GM21717 (cell line): ENCODE measurements around the gene IFIT1B.
"Not testable (repeated sequence)": the region's sequence is repeated elsewhere in the genome, so short reads cannot be mapped to it uniquely, and the experiment has no call there.

Source experiments
- ATAC-seq: cut with Tn5 transposase; IDR thresholded peaks from one replicate; pipeline ENCODE4 v1.9.1; 2021; ENCODE audit warnings: mild to moderate bottlenecking, moderate library complexity; ENCODE audit not compliant: unreplicated experiment

IFIT1B gene, protein sequence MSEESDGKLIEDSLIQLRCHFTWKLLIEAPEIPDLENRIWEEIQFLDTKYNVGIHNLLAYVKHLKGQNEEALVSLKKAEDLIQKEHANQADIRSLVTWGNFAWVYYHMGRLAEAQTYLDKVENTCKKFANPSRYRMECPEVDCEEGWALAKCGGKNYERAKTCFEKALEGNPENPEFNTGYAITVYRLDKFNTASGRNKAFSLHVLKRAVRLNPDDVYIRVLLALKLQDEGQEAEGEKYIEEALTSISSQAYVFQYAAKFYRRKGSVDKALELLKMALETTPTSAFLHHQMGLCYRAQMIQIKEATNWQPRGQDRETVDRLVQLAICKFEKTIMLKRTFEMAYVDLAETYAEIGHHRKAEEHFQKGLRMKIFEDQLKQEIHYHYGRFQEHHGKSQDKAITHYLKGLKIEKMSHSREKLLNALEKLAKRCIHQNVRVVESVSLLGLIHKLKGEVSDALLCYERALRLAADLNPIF

DNA sequence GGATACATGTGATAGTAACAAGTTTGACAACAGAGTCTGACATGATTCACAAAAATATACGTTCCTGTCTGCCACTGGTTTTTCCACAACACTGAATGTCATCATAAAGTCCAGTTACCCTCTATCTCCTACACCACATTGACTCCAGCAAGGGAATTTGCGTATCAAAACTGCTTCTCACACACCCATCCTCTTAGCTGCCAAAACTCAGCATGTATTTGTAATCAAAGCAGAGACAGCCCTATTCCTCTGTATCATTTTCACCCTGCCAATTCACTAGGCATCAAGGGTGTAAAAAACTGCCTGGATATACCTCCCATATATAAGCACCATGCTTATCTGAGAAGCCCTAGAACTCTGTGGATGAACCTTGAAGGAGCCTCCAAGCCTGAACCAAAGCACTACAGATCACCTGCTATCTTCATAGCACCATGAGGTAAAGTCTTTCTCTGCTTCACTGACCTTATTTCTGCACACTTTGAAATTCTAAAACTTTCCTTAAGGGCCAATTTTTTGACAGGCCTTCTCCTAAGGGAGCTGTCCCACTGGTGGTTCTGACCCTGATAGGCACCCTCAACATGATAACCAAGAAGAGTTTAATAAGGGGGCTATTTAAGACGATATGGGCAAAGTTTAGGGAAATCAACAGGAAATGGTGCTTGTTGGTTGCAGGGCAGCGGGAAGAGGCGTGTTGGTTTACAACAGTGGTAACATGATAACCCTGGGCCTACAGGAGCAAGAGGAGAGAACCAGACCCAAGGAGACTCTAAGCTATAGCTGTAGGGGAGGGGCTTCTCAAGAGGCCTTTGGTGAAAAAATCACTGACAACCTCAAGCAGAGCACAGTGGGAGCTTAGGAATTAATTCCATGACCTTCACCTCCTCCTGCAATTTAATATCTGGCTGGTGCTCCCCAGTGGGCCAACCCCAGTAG lies at the start of gene IFIT1B:
IFIT1B (plus strand) TSS at position 352 of the 933 bp plus-strand sequence; CDS start at position 432, 80 bp downstream.
- ATAC-seq, result no peak

DNA sequence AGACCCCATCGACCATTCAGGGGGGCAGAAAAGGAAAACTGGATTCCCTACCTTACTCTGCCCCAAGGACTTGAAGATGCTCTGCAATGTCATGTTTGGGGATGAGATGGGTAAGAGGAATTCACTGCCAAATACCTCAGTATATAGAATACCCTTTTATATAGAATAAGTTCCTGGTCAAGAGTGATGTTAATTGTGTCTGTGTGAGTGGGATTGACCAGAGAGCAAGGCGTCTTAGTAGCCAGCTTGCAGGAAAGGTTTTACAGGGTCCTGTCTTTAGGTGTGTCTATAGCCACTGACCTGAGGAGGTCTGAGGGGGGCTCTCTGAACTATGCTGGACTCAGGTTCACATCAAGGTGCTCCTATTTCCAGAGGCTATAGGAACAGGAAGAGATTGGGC lies 48.7 kb upstream of the IFIT1B start:
- no peak for ATAC-seq

DNA sequence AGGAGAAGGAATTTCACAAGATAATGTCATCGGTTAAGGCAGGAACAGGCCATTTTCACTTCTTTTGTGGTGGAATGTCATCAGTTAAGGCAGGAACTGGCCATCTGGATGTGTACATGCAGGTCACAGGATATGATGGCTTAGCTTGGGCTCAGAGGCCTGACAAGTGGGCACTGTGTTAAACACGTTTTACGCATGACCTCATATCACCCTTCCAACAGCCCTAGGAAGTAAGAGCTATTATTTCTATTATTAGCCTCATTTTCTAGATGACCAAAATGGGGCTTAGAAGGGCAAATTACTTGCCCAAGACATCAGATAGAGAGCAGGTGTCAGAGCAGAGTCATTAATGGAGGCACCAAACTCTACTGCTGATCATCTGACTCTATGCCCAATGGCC lies 47.8 kb upstream of the IFIT1B start:
- ATAC-seq, result not testable (repeated sequence)

DNA sequence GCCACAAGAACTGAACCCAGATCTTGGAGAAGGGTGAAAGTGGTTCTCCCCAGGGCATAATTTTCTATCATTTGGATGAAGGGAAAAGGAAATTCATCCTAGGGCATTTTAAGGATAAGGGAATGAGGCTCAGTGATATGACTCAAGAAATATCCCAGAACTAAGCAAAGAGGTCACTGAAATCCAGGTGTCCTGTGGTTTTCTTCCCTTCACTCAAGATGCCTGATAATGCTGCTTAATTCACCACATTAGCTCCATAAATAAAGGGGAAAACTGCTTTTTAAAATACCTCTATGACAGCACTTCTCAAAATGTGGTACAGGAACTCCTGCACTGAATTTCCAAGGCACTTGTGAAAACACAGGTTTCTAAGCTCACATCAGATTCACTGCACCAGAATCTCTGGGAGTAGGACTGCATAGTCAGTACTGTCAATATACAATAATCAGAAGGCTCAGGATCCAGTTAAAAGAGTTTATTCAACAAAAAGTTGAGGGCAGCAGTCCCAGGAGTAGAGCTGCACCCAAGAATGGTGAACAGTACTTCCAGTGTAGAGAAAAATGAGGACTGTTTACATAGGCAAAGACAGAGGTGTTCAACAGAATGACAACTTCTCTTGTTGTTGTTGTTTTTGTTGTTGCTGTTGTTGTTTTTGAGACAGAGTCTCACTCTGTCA lies 47.2 kb upstream of the IFIT1B start:
- no peak for ATAC-seq

DNA sequence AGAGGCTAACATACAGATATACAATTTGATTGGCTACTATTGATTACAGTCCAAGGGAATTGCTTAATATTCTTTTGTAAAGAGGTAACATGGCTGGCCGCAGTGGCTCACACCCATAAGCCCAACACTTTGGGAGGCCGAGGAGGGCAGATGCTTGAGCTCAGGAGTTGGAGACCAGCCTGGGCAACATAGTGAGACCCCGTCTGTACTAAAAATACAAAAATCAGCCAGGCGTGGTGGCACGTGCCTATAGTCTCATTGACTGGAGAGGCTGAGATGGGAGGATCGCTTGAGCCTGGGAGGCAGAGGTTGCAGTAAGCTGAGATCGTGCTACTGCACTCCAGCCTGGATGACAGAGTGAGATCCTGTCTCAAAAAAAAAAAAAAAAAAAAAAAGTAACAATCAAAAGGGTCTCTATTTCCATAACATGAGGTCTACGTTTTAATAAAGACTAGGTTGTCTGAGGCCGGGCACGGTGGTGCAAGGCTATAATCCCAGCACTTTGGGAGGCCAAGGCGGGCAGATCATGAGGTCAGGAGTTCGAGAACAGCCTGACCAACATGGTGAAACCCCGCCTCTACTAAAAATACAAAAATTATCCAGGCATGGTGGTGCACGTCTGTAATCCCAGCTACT lies 46.3 kb upstream of the IFIT1B start:
- not testable (repeated sequence) for ATAC-seq

DNA sequence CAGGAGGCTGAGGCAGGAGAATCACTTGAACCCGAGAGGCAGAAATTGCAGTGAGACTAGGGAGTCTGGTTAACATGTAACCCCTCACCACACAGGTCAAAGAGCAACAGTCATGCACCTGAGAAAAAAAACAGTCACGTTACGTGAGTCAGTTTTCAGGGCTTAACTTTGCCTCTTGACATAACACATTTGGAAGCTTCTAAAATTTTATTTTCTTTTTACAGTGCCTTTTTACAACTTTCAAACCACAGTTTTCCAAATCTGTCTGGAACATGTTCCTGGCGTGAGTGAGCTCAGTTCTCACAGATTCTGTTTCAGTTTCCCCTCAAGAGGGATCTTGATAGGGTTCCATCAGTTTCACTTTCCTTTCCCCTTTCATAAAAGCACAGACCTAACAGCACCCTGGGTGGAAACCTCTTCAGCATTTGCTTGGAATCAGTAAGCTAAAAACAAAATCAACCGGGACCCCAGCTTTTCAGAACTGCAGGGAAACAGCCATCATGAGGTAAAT lies 45.7 kb upstream of the IFIT1B start:
- ATAC-seq, result peak; percentile 46

DNA sequence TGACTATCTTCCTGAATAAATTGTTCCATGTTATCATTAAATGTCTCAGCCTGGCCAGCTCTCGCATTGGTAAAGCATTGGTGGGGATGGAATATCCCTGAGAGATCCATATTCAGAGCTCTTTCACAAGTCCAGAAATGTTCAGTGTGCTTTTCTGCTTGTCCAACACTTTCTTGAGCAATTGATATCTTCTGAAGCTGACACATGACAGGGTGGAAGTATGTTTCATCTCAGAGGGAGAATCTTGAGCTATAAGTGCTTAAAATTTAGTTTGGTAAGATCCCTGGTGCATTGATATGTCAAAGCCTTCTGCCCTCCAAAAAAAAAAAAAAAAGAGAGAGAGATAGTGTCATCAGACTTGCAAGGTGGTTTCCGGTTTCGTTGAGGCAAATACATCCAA lies 42.6 kb upstream of the IFIT1B start:
- ATAC-seq, result no peak

DNA sequence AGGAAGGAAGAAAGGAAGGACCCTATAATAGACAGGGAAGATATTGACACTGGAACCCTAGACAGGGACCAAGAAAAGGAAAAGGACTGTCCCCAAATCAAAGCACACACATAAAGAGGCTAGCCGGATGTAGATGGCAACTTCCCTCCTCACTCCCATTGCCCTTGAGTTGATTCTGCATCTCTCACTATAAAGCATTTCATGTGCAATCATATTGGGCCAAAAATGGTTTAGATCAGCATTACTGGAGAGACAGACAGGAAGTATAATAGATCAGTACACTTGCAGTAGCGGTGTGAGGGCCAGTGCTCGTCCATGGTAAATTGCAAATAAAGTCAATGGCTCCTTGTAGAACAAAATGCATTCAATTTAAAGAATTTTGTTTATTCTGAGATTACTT lies 41.6 kb upstream of the IFIT1B start:
- ATAC-seq, result no peak

DNA sequence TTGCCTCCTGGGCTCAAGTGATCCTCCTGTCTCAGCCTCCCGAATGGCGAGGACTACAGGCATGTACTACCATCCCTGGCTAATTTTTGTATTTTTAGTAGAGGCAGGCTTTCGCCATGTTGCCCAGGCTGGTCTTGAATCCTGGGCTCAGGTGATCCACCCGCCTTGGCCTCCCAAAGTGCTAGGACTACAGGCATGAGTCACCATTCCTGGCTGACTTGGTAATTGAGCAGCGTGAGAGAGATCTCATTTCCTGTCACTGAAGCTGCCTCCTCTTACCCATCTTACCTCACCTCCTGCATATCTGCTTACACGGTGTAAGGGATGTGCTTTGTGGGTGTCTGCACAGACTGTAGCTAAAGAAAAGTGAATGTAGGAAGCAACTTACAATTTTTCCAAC lies 40.4 kb upstream of the IFIT1B start:
- peak; percentile 29 for ATAC-seq

DNA sequence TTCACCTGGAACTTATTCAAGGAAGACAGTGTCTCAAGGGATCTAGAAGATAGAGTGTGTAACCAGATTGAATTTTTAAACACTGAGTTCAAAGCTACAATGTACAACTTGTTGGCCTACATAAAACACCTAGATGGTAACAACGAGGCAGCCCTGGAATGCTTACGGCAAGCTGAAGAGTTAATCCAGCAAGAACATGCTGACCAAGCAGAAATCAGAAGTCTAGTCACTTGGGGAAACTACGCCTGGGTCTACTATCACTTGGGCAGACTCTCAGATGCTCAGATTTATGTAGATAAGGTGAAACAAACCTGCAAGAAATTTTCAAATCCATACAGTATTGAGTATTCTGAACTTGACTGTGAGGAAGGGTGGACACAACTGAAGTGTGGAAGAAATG lies 39.1 kb upstream of the IFIT1B start:
- no peak for ATAC-seq

DNA sequence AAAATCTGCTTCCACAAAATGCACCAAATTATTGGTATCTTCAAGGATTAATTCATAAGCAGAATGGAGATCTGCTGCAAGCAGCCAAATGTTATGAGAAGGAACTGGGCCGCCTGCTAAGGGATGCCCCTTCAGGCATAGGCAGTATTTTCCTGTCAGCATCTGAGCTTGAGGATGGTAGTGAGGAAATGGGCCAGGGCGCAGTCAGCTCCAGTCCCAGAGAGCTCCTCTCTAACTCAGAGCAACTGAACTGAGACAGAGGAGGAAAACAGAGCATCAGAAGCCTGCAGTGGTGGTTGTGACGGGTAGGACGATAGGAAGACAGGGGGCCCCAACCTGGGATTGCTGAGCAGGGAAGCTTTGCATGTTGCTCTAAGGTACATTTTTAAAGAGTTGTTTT lies 38.0 kb upstream of the IFIT1B start:
- no peak for ATAC-seq

DNA sequence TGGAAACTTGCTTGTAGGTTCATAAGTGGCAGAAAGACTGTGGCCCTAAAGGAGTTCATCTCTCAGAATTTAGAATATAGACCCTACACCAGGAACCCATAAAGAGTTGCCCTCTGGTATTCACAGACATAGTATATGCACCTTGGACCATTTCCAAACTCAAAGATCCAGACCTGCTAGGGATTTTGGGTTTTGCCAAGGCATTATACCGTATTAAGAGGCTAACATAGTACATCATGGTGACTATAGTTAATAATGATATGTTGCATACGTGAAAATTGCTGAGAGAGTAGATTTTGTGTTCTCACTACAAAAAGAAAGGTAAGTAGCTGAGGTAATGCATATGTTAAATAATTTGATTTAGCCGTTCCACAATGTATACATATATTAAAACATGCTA lies 36.2 kb upstream of the IFIT1B start:
- ATAC-seq, result no peak

DNA sequence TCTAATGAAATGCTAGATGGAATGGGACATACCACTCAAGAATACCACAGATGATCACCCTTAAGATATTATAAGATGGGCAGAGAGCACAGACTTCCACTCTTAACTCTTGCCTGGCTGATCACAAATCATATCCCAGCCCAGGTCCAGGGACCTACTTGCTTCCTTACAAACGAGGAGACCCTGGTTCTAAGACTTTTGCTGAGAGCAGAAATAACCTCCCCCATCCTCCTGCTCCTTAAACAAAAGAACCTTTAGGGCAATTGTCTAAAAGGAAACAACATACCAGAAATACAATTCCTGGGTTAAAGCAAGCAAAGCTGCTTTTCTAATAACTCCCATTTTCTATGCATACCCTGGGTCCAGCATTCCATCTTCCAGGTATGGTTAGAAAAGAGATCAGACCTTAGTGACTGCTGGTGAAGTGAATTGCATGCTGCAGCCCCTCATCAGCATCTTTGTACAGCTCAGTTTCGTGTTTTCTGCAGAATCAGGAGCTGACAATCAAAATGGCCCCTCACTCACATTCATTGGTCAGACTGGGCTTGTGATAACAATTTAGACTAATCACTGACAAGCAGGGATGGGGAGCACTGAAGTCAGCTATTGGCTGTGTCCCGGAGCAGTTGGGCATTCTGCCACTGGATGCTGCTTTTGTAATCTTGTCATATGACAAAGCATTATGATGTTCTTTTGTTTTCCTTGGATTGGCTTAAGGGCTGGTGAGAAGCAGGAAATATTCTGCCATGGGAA lies 35.5 kb upstream of the IFIT1B start:
- no peak for ATAC-seq

DNA sequence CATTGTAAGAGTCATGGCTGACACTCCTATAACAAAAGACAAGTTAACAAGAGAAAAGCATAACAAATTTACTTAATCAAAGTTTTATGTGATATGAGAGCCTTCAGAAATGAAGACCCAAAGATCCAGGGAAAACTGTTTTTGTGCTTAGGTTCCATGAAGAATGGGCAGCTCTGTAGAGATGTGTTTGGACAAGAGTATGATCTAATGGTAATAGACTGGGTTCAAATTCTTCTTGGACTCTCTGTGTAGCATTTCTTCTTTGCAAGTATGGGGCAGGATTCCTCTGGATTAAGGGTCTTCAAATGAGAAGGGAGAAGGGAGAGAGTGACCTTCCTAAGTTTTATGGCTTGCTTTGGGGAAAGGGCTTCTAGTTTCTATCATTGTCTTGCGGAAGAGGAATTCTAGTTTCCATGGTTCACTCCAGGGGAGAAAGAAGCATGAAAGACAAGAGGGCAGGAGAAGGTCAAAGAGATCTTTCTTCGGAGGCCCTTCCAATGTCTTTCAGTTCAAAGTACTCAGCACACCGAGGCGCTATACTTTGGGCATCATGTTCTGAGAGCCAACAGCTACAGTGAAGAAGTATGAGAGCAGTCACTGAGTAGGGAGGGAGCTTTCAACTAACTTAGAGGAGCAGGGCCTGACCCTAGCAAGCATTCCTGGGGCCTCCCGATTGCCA lies 34.6 kb upstream of the IFIT1B start:
- no peak for ATAC-seq

DNA sequence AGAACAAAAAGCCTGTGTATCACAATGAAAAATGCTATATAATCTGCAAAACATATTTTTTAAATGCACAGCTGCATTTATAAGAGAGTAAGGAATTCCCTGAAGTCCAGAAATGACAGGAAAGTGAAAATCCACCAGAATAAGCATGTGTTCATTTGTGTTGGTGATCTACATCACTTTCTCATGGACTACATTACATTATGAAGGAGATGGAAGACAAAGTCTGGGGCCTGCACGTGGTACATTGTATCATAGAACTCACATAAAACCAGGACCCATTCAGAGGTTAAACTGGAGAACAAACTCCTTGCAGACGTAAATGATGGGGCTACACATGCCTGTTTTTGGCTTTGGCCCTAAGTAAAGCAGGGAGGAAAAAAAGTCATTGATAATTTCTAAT lies 33.7 kb upstream of the IFIT1B start:
- no peak for ATAC-seq

DNA sequence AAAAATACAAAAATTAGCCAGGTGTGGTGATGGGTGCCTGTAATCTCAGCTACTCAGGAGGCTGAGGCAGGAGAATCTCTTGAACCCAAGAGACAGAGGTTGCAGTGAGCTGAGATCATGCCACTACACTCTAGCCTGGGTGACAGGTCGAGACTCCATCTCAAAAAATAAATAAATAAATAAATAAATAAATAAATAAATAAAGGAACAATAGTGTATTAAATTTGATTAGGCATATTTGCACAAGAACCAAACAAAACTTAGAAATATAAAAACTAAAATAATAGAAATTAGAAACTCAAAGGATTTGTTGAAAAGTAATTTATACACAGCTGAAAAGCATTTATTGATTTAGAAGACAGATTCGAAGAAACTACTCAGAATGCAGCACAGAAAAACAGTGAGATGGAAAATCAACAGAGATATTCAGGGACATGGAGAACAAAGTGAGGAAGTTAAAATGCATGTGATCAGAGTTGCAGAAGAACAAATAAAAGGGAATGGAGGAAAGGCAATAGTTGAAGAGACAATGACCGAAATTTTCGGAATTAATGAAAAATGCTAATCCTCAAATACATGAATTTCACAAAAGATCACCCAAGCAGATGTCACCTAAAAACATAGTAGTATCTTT lies 32.4 kb upstream of the IFIT1B start:
- ATAC-seq, result no peak

DNA sequence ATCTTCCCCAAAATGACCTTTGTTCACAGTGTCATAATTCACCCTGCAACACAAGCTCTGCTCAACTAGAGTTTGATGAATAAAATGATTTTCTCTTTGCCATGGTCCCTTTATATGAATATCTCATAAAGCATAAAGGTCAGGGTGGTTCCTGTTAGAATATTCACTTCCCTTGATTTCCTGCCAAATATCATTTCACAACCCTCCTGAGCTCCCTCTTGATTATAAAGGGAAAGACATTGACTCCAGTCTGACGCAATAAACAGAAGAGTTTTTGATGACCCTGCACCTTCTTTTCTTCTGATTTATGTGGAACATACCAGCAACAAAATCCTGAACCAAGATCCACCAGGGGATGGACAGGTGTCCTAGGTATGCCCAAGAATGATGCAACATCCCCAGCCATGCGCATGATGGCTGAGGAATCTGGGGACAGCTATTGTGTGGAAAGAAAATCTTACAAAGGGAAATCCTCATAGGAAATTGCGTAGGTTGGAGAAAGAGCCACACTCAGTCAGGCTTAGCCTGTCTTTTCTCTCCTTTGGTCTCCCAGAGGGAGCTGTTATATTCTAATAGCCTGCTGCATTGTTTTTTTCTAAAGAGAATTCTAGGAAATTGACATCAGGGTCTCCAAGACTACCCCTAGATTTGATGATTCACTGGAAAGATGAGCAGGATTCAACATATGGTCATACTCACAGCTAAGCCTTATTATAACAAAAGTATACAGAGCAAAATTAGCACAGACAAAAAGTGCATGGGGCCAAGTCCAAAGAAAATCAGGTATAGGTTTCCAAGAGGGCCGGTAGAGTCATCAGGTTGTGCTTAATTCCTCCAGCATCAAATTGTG lies 31.2 kb upstream of the IFIT1B start:
- no peak for ATAC-seq
